ENCODE results near the gene FCAMR.
"Not testable (repeated sequence)": the region's sequence is repeated elsewhere in the genome, so short reads cannot be mapped to it uniquely, and the experiment has no call there.

Gene FCAMR

GRCh38 chr1:206931709-206932108 is 38.6 kb downstream of the FCAMR start:
- DNase-seq = no peak

- DNase-seq = no peak
Measured at GRCh38 chr1:206930210-206930798, 40.0 kb downstream of the FCAMR start.

GRCh38 chr1:206929524-206929923 is 40.7 kb downstream of the FCAMR start:
- DNase-seq = no peak

DNA sequence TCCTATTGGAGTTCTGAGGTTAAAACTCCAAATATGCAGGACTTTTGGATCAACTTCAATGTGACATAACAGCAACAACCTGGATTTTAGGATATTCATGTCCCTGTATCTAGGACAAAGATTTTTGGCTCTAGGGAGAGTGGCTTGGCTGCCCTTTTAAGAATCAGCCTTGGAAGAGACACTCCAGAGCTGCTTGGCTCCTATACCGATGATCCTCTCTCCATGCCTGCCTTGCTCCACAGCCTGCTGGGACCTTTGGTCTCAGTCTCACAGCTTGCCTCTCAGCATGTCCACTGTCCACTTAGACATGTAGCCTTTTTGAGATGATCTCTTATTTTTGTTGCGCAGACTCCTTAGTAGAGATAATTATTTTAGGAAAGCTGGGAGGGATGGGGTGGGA is 44.0 kb downstream of the FCAMR start:
- DNase-seq = no peak

GRCh38 chr1:206925106-206925736 is 45.0 kb downstream of the FCAMR start:
- no peak for DNase-seq

DNA sequence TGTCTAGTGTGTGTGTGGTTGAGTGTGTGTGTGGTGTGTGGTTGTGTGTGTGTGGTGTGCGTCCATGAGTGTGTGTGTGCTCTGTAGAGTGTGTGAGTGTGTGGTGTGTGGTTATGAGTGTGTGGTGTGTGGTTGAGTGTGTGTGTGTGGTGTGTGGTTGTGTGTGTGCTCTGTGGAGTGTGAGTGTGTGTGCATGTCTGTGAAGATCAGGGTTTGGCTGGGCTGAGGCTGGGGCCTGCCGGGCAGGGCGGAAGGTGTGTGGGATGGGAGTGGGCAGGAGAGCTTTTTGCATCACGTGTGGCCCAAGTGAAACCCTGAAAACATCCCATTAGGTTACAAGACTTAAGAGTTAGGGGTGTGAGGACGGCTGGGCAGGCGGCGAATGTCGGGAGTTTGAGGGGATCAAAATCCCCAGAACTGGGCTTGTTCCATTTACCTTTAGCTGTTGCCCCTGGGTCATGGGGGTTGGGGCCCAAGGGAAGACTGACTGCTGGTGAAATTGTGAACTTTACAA is 45.6 kb downstream of the FCAMR start:
- no peak for DNase-seq

DNA sequence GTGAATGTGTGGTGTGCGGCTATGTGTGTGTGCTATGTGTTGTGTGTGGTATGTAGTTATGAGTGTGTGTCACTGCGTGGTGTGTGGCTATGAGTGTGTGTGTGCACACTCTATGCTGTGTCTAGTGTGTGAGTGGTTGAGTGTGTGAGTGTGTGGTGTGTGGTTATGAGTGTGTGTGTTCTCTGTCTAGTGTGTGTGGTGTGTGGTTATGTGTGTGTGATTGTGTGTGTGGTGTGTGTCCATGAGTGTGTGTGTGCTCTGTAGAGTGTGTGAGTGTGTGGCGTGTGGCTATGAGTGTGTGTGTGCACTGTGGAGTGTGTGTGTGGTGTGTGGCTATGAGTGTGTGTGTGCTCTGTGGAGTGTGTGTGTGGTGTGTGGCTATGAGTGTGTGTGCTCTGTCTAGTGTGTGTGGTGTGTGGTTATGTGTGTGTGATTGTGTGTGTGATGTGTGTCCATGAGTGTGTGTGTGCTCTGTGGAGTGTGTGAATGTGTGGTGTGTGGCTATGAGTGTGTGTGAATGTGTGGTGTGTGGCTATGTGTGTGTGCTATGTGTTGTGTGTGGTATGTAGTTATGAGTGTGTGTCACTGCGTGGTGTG is 46.2 kb downstream of the FCAMR start:
- not testable (repeated sequence) for DNase-seq

DNA sequence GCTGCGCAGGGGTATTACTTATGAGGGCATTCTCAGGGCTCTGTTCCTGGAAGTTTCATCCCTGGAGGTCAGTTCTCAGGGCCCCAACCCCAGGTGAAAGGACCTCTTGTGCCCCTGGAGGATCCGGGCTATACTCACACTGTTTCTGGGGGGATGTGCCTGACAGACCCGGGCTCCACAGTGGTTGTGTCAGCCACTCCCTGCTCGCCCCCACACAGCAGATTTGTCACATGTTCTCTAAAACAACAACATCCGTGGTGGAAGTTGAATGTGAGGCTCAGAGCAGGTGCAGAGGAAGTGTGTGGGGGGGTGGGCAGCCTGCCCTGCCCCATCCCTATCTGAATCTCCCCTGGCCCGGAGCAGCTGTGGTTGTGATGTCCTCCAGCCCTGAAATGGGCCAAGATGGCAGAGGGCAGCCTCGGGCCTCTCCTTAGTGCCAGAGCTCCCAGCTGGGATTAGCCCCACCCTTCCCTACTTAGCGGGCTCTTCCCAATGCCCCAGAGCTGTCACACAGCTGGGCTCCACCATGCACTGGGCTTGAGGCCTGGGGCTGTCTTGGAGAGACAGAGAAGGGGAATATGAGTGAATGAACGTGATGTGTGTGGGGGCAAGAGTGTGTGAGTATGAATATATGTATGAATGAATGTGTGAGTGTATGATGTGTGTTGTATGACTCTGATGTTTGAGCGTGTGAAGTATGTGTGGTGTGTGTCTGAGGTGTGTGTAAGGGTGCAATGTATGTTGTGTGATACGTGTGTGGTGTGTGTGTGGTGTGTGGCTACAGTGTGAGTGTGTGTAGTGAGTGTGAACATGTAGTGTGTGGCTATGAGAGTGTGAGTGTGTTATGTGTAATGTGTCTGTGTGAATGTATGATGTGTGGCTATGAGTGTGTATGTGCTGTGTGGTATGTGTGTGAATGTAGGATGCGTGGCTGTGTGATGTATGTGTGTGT is 47.0 kb downstream of the FCAMR start:
- no peak for DNase-seq

DNA sequence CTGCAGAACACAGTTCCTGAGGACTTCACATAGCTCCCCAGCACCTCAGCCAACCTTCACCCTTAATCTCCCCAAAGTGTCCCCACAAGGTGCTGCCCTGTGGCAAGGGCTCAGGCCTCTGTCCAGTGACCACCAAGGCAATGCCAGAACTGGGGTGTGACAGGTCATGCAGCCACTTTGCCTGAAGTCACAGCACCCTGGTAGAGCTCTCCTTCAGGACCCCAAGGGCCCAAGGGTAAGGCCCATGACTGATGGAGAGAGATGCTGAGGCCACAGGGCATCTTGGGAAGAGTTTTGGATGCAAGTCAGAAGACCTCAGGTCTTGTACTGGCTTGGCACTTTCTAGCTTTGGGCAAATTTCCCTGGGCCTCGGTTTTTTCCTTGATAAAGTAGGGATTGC is 47.7 kb downstream of the FCAMR start:
- no peak for DNase-seq

GRCh38 chr1:206921772-206922265 is 48.4 kb downstream of the FCAMR start, which contains the start of gene FCMR:
FCMR (minus strand) TSS chr1:206921941; CDS start chr1:206921854, 87 bp downstream.
- no peak for DNase-seq

GRCh38 chr1:206918076-206918475 is 52.2 kb downstream of the FCAMR start:
- DNase-seq = no peak

DNA sequence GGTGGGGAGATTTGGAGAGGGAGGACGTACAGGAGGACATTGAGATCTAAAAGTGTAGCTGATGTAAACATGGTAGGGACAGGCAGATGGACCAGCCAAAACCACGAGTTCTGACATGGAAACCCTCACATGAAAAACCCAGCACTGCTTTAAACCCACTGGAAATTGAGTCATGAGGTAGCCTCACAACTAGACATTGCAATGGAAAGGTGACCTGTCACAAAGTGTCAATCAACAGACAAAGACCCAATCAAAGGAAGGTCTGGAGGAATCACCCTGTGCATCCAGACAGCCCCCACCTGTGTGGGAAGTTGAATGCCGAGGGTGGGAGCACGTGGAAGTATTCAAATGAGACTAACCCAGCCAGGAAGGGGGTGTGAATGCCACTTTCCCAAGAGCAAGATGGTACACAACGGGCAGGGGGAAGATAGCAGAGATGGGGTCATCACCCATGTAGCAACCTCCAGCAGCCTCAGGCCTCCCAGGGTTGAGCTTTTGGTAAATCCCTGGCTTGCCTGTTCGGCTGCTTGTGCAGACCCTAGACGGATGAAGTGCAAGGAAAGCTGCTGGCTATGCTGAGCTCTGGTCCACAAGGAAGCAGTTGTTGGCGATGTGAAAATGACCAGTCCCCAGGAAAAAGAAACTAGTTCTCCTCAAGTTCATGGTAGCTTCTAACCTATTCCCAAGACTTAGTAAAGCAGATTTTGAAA is 54.1 kb downstream of the FCAMR start:
- no peak for DNase-seq

- no peak for DNase-seq
Measured at GRCh38 chr1:206915030-206915735, 55.1 kb downstream of the FCAMR start.

DNA sequence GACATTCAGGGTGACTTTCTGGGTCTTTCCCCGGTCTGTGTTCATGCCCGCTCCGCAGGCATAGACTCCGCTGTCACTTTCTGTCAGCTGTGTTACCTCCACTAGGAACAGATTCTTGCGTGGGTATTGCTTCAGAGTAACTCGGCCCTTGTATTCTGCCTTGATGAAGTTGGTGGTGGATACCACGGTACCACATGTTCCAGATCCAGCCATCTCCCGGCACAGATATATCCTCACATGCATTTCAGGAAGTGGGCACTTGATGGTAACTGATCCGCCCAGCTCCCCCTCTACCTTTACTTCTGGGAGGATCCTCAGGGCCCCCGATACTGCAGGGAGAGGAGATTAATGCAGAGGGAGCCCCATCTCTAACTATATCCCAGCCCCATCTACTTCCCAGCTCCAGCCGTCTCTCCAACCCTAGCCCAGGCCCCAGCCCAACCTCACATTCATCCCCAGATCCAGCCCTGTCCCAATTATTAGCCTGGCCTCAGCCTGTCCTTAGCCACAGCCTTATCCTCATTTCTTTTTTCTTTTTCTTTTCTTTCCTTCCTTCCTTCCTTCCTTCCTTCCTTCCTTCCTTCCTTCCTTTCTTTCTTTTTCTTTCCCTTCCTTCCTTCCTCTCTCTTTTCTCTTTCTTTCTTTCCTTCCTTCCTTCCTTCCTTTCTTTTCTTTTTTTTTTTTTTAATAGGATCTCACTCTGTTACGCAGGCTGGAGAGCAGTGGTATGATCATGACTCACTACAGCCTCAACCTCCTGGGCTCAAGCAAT is 56.3 kb downstream of the FCAMR start:
- no peak for DNase-seq

- DNase-seq = peak; percentile 76
Measured at GRCh38 chr1:206912445-206913095, 57.7 kb downstream of the FCAMR start.

DNA sequence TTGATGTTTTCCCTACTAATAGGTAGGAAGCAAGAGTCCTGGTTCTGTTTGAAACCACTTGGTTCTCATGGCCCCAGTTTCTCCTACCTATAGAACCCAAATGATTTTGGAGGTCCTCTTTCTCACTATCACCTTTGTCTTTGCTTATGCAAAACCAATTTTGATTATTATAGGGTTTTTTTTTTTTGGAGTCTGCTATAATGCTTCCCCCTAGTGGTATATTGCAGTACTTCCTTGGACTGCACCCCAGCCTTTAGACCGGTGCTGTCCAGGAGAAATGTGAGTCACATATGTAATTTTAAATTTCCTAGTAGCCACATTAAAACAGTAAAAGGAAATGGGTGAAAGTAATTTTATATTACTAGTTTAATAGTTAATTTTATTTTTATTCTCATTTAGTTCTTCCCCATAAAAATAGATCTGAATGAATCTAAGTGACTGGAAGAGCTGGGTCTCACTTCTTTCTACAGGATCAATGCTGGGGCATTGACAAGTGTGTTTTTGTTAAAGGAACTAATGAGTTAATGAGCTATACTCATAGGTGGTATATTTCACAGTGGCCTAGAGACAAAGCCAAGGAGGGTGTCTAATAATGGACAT is 59.1 kb downstream of the FCAMR start:
- DNase-seq = peak; percentile 65

DNA sequence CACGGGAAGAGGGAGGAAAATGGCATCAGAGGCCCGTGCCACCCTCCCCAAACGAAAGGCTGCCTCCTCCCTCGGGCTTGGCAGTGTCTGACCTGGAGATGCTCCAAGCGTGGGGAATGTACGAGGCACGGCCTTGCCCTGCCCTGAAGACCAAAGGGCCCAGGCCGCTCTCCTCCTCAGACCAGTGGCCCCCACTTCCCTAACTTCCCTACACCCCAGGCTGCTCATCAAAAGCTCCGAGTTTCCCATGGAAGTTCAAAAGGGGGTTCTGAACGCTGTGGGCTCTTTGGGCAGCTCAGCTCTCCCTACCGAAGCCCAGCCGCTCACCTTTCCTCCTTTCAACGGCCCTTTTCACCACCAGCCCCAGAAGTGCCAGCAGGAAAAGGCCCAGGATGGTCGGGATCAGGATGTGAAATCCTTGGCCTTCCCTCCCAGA is 60.4 kb downstream of the FCAMR start:
- no peak for DNase-seq

- DNase-seq = no peak
Measured at GRCh38 chr1:206909161-206909882, 60.9 kb downstream of the FCAMR start.

GRCh38 chr1:206908038-206908437 is 62.2 kb downstream of the FCAMR start:
- DNase-seq = no peak
